NCI-H1930 (cell line): Measurements from ENCODE around the gene MRPS6.

Source experiments
- DNase-seq, 2 experiments: peaks; one replicate each; lab custom pipeline; 2025; lab: John Stamatoyannopoulos, UW

MRPS6 gene

GRCh38 chr21:34132926-34133325 is 59.5 kb downstream of the MRPS6 start:
- DNase-seq, result no peak

GRCh38 chr21:34133392-34133791 is 60.0 kb downstream of the MRPS6 start:
- DNase-seq, result no peak

GRCh38 chr21:34133802-34134201 is 60.4 kb downstream of the MRPS6 start:
- no peak for DNase-seq

GRCh38 chr21:34135330-34135729 is 62.0 kb downstream of the MRPS6 start:
- no peak for DNase-seq

GRCh38 chr21:34141373-34141772 is 68.0 kb downstream of the MRPS6 start:
- no peak for DNase-seq

GRCh38 chr21:34143685-34144182 is 70.4 kb downstream of the MRPS6 start:
- no peak for DNase-seq

- DNase-seq, result no peak
These were observed 70.8 kb downstream of the MRPS6 start for GRCh38 chr21:34144224-34144623.

GRCh38 chr21:34147792-34148418 is 74.5 kb downstream of the MRPS6 start:
- DNase-seq, result no peak

- no peak for DNase-seq
These were observed 75.0 kb downstream of the MRPS6 start for GRCh38 chr21:34148419-34148804.

- no peak for DNase-seq
These were observed 75.6 kb downstream of the MRPS6 start for GRCh38 chr21:34148826-34149558.

GRCh38 chr21:34152500-34152899 is 79.1 kb downstream of the MRPS6 start:
- no peak for DNase-seq

- no peak for DNase-seq
These were observed 81.5 kb downstream of the MRPS6 start for GRCh38 chr21:34154878-34155277.

- DNase-seq, result no peak
These were observed 83.6 kb downstream of the MRPS6 start for GRCh38 chr21:34156957-34157356.

GRCh38 chr21:34157521-34157920 is 84.1 kb downstream of the MRPS6 start:
- no peak for DNase-seq

GRCh38 chr21:34158866-34159835 is 85.8 kb downstream of the MRPS6 start:
- DNase-seq, result no peak

GRCh38 chr21:34166468-34166867 is 93.1 kb downstream of the MRPS6 start:
- DNase-seq, result no peak

GRCh38 chr21:34170886-34171285 is 97.5 kb downstream of the MRPS6 start:
- no peak for DNase-seq

- no peak for DNase-seq
These were observed 101.1 kb downstream of the MRPS6 start for GRCh38 chr21:34174470-34174869.

- no peak for DNase-seq
These were observed 103.1 kb downstream of the MRPS6 start for GRCh38 chr21:34176448-34176847.

GRCh38 chr21:34177919-34178567 is 104.7 kb downstream of the MRPS6 start:
- DNase-seq, result no peak

GRCh38 chr21:34179204-34179935 is 106.0 kb downstream of the MRPS6 start:
- DNase-seq, result no peak
